ENCODE measurements around the gene PXDC1.

DNA sequence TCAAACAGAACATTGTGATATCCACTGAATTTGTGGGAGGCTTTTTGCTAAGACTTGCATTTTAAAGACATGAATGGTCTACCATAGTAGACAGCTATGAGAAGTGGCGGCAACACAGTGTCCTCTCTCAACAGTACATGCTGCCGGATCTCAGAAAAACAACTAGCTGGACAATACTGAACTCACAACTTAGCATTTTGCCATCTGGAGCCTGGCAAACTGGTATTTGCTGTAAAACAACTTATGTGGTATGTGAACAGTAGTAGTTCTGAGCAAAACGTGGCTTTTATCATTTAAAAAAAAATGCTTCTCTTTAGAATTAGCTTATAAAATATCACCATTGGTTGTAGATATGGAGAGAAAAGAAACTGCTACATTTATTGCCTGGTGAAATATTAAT lies 3.3 kb upstream of the PXDC1 start:
- TF ChIP-seq, protein P1, sequence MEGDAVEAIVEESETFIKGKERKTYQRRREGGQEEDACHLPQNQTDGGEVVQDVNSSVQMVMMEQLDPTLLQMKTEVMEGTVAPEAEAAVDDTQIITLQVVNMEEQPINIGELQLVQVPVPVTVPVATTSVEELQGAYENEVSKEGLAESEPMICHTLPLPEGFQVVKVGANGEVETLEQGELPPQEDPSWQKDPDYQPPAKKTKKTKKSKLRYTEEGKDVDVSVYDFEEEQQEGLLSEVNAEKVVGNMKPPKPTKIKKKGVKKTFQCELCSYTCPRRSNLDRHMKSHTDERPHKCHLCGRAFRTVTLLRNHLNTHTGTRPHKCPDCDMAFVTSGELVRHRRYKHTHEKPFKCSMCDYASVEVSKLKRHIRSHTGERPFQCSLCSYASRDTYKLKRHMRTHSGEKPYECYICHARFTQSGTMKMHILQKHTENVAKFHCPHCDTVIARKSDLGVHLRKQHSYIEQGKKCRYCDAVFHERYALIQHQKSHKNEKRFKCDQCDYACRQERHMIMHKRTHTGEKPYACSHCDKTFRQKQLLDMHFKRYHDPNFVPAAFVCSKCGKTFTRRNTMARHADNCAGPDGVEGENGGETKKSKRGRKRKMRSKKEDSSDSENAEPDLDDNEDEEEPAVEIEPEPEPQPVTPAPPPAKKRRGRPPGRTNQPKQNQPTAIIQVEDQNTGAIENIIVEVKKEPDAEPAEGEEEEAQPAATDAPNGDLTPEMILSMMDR (IDR thresholded peaks at IDR 0.05; ENCODE audit: extremely low read depth in 1 of 2, insufficient read depth in 1 of 2, low read depth in 1 of 2, low read length in 2 of 2): no peak
- no peak for TF ChIP-seq POLR2AphosphoS5 (IDR thresholded peaks at IDR 0.05; ENCODE audit: insufficient read depth, low read depth, low read length)
- no peak for TF ChIP-seq GATA2 (IDR thresholded peaks at IDR 0.05; ENCODE audit: insufficient read depth, insufficient read length, low read depth, low read length)
- TF ChIP-seq POLR2A (IDR thresholded peaks at IDR 0.05; ENCODE audit: low read depth, low read length): no peak
- no peak for TF ChIP-seq EZH2 (IDR thresholded peaks at IDR 0.05; ENCODE audit: borderline replicate concordance, low read depth, low read length, severe bottlenecking)
- TF ChIP-seq FOS (IDR thresholded peaks at IDR 0.05; ENCODE audit: borderline replicate concordance, insufficient read depth, low read length): no peak
- TF ChIP-seq JUN (IDR thresholded peaks at IDR 0.05; ENCODE audit: borderline replicate concordance, insufficient read depth, insufficient read length, low read depth): no peak
- TF ChIP-seq, protein P2, sequence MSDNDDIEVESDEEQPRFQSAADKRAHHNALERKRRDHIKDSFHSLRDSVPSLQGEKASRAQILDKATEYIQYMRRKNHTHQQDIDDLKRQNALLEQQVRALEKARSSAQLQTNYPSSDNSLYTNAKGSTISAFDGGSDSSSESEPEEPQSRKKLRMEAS (IDR thresholded peaks at IDR 0.05; ENCODE audit: insufficient read depth, insufficient read length): no peak

Data from endothelial cell of umbilical vein (primary cell).